ENCODE results near the gene ASCC3. TPM values are rescaled to one million over a fixed set of nuclear protein-coding genes. Genes with fewer than 3 reads are reported as not detected.

ASCC3 gene
- total and polyA plus RNA-seq, 2 of the 4 experiments (the other 2 are of a cell fraction) = 25.8 to 104 TPM

- Histone ChIP-seq H3K4me1 (ENCODE audit: control insufficient read depth, insufficient read depth, low read length) (no peaks in the 10 kb centered on the region), H2AK5ac (ENCODE audit: low read depth, low read length) (no peak overlapping the region), H2BK5ac (ENCODE audit: low read depth, low read length, poor library complexity, severe bottlenecking) (no peak overlapping the region), H3K56ac (ENCODE audit: extremely low read depth, insufficient read depth, low read length) (no peak overlapping the region), H3K23ac (ENCODE audit: low read depth, low read length) (no peak overlapping the region), H3K9me3 (ENCODE audit: control insufficient read depth, insufficient read depth, low read length) (no peaks in the 10 kb centered on the region), H3K4me3 (ENCODE audit: insufficient read depth, low read depth, low read length) (no peak overlapping the region), H2BK15ac (ENCODE audit: low read depth, low read length) (no peak overlapping the region), H3K14ac (replicated peaks; ENCODE audit: low read depth, low read length) (no peak overlapping the region), H3K27ac (ENCODE audit: insufficient read depth, low read length) (no peak overlapping the region), H2AFZ (replicated peaks; ENCODE audit: low read length, poor library complexity) (no peak overlapping the region), H3K4me2 (ENCODE audit: low read depth, low read length) (no peak overlapping the region), H3K36me3 (ENCODE audit: control insufficient read depth, insufficient read depth, low read length) (no peaks in the 10 kb centered on the region; the same call in 1 of the 2 replicates), H3K18ac (ENCODE audit: low read depth, low read length) (no peak overlapping the region), H4K20me1 (ENCODE audit: insufficient read depth, low read length) (no peaks in the 10 kb centered on the region), H3K4ac (ENCODE audit: low read depth, low read length) (no peak overlapping the region), H4K5ac (ENCODE audit: low read depth, low read length) (no peak overlapping the region), H2BK20ac (ENCODE audit: low read depth, low read length) (no peak overlapping the region), H3K27me3 (ENCODE audit: control insufficient read depth, insufficient read depth, low read length) (no peaks in the 10 kb centered on the region), H4K91ac (ENCODE audit: insufficient read depth, low read depth, low read length) (no peak overlapping the region), H3K9me1 (ENCODE audit: insufficient read depth, low read length) (no peaks in the 10 kb centered on the region), H4K8ac (ENCODE audit: low read depth in 2 of 2, low read length in 2 of 2) (no peak overlapping the region), H2BK120ac (ENCODE audit: low read depth, low read length) (no peak overlapping the region), H3K79me1 (ENCODE audit: low read depth in 1 of 2, low read length in 2 of 2) (no peaks in the 10 kb centered on the region; a peak in 2 of 4 replicates), H2AK9ac (replicated peaks; ENCODE audit: low read depth, low read length, poor library complexity) (no peak overlapping the region), H3K9ac (ENCODE audit: low read depth, low read length) (no peak overlapping the region)
- in situ Hi-C loops (cut with MboI; ENCODE audit: low sequenced_read_pairs) = no loop called here
- TF ChIP-seq MAFK (IDR thresholded peaks at IDR 0.05; ENCODE audit: low read depth, low read length) (no peak), CHD1 (IDR thresholded peaks at IDR 0.05; ENCODE audit: low read depth, low read length) (no peak), CEBPB (IDR thresholded peaks at IDR 0.05; ENCODE audit: low read depth, low read length) (no peak), RAD21 (IDR thresholded peaks at IDR 0.05; ENCODE audit: low read length) (no peak), FOS (IDR thresholded peaks at IDR 0.05; ENCODE audit: low read depth, low read length) (no peak), RFX5 (IDR thresholded peaks at IDR 0.05; ENCODE audit: low read depth, low read length) (no peak), CTCF (conservative IDR thresholded peaks at IDR 0.05; ENCODE audit: low read depth, low read length) (no peak), USF2 (IDR thresholded peaks at IDR 0.05; ENCODE audit: low read depth, low read length) (no peak), POLR2A (IDR thresholded peaks at IDR 0.05; ENCODE audit: low read depth, low read length) (no peak), MAZ (IDR thresholded peaks at IDR 0.05; ENCODE audit: borderline replicate concordance, low read depth, low read length) (no peak), BHLHE40 (IDR thresholded peaks at IDR 0.05; ENCODE audit: low read depth, low read length) (no peak), RCOR1 (IDR thresholded peaks at IDR 0.05; ENCODE audit: insufficient replicate concordance, low read length) (no peak), MXI1 (IDR thresholded peaks at IDR 0.05; ENCODE audit: borderline replicate concordance, low read depth, low read length) (no peak), ELK1 (IDR thresholded peaks at IDR 0.05; ENCODE audit: borderline replicate concordance, low read depth, low read length) (no peak), SMC3 (IDR thresholded peaks at IDR 0.05; ENCODE audit: low read depth, low read length) (no peak), NFE2L2 (IDR thresholded peaks at IDR 0.05; ENCODE audit: low read depth, low read length) (no peak)
- intact Hi-C loops (cut with micrococcal nuclease) = loop anchor here (5.0 kb wide), 1 partner anchor 40 kb away; no protein-coding TSS in a partner anchor
- DNase-seq (no peak), ATAC-seq (ENCODE audit: low read depth) (no peak)
- ChIA-PET CTCF (no interaction called here), POLR2A (ENCODE audit: unreplicated experiment) (no interaction called here)
- dilution Hi-C loops (cut with HindIII; ENCODE audit: low sequenced_read_pairs, unreplicated experiment) = no loop called here
- BruUV-seq (replicated peaks) = no TSS peak
- no CpG with 5 or more reads among the region's 1 CpG for WGBS, 2 experiments (ENCODE audit: extremely low coverage in 2 of 2, insufficient read length in 1 of 2)
Observed at GRCh38 chr6:100677240-100677639, 203.9 kb downstream of the ASCC3 start.
